A673 (cell line): ENCODE data around the gene ARID3A.

ENCODE experiments used
- EZH2 ChIP-seq: fragments of 200-600 bp; sonication (generic); IDR thresholded peaks from 2 replicates; pipeline ENCODE4 v1.6.1; 2017; ENCODE audit warnings: borderline replicate concordance, low read depth, mild to moderate bottlenecking, mixed read lengths, antibody characterized with exemption, low read length; ENCODE audit not compliant: poor library complexity, severe bottlenecking
- TF ChIP-seq, protein P1 (sequence below): fragments of 300-800, 200-600 bp; sonication (generic); conservative IDR thresholded peaks from 2 replicates; pipeline ENCODE4 v1.5.1; 2017; ENCODE audit warnings: low read depth, mild to moderate bottlenecking, antibody characterized with exemption, low read length, moderate library complexity, mixed read lengths

DNA sequence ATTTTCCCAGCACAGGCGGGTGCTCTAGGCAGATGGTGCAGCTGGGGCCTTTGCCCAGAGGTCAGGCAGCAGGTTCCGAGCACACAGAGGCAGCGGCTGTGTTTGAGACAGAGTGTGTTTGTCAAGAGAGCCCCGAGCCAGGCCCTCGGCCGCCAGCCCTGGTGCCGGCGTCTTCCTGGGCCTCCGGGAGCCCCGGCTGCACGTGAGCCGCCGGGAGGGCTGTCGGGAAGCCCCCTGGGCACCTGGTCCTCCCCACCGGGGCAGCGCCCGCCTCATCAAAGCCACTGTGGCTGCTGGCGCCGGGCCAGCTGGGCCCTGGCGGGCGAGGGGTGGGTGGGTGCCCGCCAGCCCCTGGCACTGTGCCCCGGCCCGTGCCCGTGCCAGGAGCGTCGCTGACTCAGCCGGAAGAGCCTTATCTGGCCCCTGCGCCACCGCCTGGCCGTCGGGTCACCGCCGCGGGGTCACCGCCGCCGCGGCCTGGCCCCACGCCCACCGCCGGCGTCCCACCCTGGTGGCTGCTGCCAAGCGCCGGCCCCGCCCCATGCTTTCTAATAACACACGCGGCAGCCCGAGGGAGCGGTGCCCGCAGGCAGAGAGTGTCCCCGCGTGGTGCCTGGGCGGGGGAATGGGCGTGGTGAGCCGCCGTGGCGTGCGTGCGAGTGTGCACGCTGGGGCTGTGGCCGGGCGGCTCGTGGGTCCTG lies 14.9 kb downstream of the ARID3A start:
- TF ChIP-seq, protein P1, sequence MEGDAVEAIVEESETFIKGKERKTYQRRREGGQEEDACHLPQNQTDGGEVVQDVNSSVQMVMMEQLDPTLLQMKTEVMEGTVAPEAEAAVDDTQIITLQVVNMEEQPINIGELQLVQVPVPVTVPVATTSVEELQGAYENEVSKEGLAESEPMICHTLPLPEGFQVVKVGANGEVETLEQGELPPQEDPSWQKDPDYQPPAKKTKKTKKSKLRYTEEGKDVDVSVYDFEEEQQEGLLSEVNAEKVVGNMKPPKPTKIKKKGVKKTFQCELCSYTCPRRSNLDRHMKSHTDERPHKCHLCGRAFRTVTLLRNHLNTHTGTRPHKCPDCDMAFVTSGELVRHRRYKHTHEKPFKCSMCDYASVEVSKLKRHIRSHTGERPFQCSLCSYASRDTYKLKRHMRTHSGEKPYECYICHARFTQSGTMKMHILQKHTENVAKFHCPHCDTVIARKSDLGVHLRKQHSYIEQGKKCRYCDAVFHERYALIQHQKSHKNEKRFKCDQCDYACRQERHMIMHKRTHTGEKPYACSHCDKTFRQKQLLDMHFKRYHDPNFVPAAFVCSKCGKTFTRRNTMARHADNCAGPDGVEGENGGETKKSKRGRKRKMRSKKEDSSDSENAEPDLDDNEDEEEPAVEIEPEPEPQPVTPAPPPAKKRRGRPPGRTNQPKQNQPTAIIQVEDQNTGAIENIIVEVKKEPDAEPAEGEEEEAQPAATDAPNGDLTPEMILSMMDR: no peak
- TF ChIP-seq EZH2: no peak
